GM19351 (cell line): ENCODE measurements around the gene CLASP1.
"Not testable (repeated sequence)": the region's sequence is repeated elsewhere in the genome, so short reads cannot be mapped to it uniquely, and the experiment has no call there.

ENCODE experiments used
- ATAC-seq: cut with Tn5 transposase; IDR thresholded peaks from one replicate; pipeline ENCODE4 v1.9.1; 2021; ENCODE audit warnings: mild to moderate bottlenecking, moderate library complexity; ENCODE audit not compliant: unreplicated experiment

Gene CLASP1

GRCh38 chr2:121438290-121438689, 211.0 kb downstream of the CLASP1 start:
- ATAC-seq = not testable (repeated sequence)

- ATAC-seq = no peak
Measured at GRCh38 chr2:121436918-121437317, 212.3 kb downstream of the CLASP1 start.

- no peak for ATAC-seq
Measured at GRCh38 chr2:121435790-121436189, 213.5 kb downstream of the CLASP1 start.

GRCh38 chr2:121431214-121431613, 218.0 kb downstream of the CLASP1 start:
- no peak for ATAC-seq

GRCh38 chr2:121429927-121430520, 219.2 kb downstream of the CLASP1 start:
- ATAC-seq = no peak

GRCh38 chr2:121429119-121429903, 220.0 kb downstream of the CLASP1 start:
- ATAC-seq = no peak

- ATAC-seq = no peak
Measured at GRCh38 chr2:121427187-121427689, 222.0 kb downstream of the CLASP1 start.

GRCh38 chr2:121420486-121420885, 228.8 kb downstream of the CLASP1 start:
- ATAC-seq = no peak

GRCh38 chr2:121419081-121419699, 230.1 kb downstream of the CLASP1 start:
- no peak for ATAC-seq

- no peak for ATAC-seq
Measured at GRCh38 chr2:121418494-121419058, 230.7 kb downstream of the CLASP1 start.

- ATAC-seq = no peak
Measured at GRCh38 chr2:121417826-121418225, 231.4 kb downstream of the CLASP1 start.

- ATAC-seq = no peak
Measured at GRCh38 chr2:121415727-121416126, 233.5 kb downstream of the CLASP1 start.

- no peak for ATAC-seq
Measured at GRCh38 chr2:121412349-121412748, 236.9 kb downstream of the CLASP1 start.

GRCh38 chr2:121409966-121410365, 239.3 kb downstream of the CLASP1 start:
- no peak for ATAC-seq

- ATAC-seq = no peak
Measured at GRCh38 chr2:121409388-121409787, 239.9 kb downstream of the CLASP1 start.

GRCh38 chr2:121408641-121409040, 240.6 kb downstream of the CLASP1 start:
- ATAC-seq = no peak

GRCh38 chr2:121405233-121405632, 244.0 kb downstream of the CLASP1 start:
- ATAC-seq = no peak

- no peak for ATAC-seq
Measured at GRCh38 chr2:121400201-121400600, 249.1 kb downstream of the CLASP1 start.

- no peak for ATAC-seq
Measured at GRCh38 chr2:121398853-121399252, 250.4 kb downstream of the CLASP1 start.

- ATAC-seq = no peak
Measured at GRCh38 chr2:121390082-121390692, 259.1 kb downstream of the CLASP1 start.

- ATAC-seq = no peak
Measured at GRCh38 chr2:121388371-121388770, 260.9 kb downstream of the CLASP1 start.
